GM21737 (cell line): Measurements from ENCODE around the gene PRIM2.
"Not testable (repeated sequence)": the region's sequence is repeated elsewhere in the genome, so short reads cannot be mapped to it uniquely, and the experiment has no call there.

ENCODE experiments used
- ATAC-seq: cut with Tn5 transposase; IDR thresholded peaks from one replicate; pipeline ENCODE4 v1.9.1; 2021; ENCODE audit warnings: mild to moderate bottlenecking, moderate library complexity; ENCODE audit not compliant: unreplicated experiment

PRIM2 gene

DNA sequence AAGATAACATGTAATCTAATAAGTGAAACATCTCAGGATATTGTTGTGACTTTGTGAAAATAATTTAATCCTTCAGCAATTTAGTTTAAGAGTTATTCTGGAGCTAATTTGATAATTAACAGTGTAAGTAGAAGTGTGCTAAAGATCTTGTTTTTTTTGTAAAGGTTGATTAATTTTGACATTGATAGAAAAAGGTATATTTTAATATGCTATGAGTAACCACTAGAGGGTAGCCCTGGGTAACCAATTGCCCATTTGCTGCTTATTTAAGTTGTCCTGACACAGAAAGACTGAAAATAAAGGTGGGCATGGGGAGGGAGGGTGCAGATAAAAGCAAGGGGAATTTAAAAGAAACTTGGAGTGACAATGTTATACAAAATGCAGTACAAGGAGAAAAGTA is 262.1 kb downstream of the PRIM2 start:
- ATAC-seq, result not testable (repeated sequence)

- ATAC-seq, result not testable (repeated sequence)
Observed at GRCh38 chr6:57581586-57581985, 264.2 kb downstream of the PRIM2 start.

GRCh38 chr6:57601105-57601504 is 283.7 kb downstream of the PRIM2 start:
- ATAC-seq, result not testable (repeated sequence)

- ATAC-seq, result not testable (repeated sequence)
Observed at GRCh38 chr6:57605303-57605702, 287.9 kb downstream of the PRIM2 start.

GRCh38 chr6:57606331-57606730 is 288.9 kb downstream of the PRIM2 start:
- ATAC-seq, result not testable (repeated sequence)

GRCh38 chr6:57610612-57611011 is 293.2 kb downstream of the PRIM2 start:
- ATAC-seq, result not testable (repeated sequence)

DNA sequence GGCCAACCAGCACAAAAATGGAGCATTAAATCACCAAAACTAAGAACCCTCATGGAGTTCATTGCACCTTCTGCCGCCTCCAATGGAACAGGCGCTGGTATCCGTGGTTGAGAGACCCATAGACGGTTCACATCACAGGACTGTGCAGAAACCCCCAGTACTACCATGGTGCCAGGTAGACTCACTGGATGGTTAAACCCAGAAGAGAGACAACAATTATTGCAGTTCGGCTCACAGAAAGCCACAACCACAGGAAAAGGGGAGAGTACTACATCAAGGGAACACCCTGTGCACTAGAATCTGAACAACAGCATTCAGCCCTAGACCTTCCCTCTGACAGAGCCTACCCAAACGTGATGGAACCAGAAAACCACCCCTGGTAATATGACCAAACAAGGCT is 301.5 kb downstream of the PRIM2 start:
- ATAC-seq, result not testable (repeated sequence)

- ATAC-seq, result not testable (repeated sequence)
Observed at GRCh38 chr6:57631773-57632172, 314.3 kb downstream of the PRIM2 start.

- not testable (repeated sequence) for ATAC-seq
Observed at GRCh38 chr6:57658526-57658925, 341.1 kb downstream of the PRIM2 start.

DNA sequence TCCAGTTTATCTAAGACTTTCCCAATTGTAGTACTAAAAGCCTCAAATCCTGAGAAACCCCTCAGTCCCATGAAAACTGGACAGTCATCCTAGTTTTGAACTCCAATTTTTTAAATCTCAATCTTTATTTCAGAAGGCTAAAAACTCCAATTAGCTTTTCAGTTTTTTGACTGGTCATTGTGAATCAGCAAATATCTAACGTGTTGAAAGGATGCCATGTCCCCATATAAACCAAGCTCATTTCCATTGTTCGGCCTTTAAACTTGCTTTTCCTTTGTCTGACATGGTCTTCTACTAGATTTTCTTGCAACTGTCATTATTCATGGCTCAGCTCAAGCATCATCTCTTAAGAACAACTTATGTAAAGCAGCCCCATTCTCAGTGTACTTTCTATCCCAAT is 342.4 kb downstream of the PRIM2 start:
- ATAC-seq, result not testable (repeated sequence)

GRCh38 chr6:57660940-57661339 is 343.5 kb downstream of the PRIM2 start:
- ATAC-seq, result not testable (repeated sequence)

- not testable (repeated sequence) for ATAC-seq
Observed at GRCh38 chr6:57668108-57668507, 350.7 kb downstream of the PRIM2 start.

- not testable (repeated sequence) for ATAC-seq
Observed at GRCh38 chr6:57671237-57671636, 353.8 kb downstream of the PRIM2 start.

DNA sequence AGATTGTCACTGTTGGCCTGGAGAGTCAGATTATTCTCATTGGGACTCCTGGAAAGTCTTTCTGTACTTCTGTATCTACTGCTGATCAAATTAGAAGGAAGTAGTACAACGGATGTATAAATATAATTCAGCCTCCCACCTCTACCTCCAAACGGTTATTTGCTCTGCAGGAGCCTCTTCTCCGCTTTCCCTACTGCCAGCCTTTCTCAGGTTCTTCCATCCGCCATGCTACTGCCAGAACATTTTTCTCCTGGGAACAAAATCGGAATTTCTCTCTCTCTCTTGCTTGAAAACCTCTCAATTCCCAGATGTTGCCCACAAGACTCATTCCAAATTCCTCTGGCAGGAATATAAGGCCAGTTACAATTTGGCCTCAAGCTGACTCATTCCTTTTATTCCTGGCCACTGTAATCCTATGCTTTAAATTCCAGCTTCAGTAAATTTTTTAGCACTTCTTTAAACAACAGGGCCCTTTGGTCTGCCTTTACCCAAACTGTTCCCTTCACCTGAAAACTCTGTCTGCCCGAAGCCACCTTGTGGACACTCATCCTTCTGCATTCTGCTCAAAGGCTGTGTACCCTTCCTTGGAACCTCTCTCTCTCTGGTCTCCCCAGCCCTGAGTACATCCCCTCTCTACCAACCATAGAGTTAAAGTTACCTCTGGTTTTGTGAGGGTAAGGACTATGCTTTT is 354.7 kb downstream of the PRIM2 start:
- not testable (repeated sequence) for ATAC-seq

- not testable (repeated sequence) for ATAC-seq
Observed at GRCh38 chr6:57673281-57673680, 355.9 kb downstream of the PRIM2 start.

GRCh38 chr6:57675386-57675785 is 358.0 kb downstream of the PRIM2 start:
- not testable (repeated sequence) for ATAC-seq

DNA sequence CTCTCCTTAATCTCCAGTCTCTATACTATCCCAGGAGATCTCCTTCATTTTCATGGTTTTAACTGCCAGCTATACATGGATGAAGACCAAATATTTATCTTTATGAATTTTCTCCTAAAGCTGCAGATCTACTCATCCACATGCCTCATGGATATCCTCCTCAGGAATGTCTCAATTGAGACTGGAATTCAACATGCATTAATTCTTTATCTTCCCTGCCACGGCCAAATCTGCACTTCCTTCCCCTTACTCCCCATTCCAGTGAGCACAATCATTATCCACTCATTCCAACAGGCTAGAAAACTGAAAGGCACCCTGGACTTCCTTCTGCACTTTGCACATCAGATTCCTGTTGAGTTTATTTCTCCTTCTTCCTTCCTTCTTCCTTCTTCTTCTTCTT is 379.0 kb downstream of the PRIM2 start:
- not testable (repeated sequence) for ATAC-seq
